ENCODE data around the gene MROH2A. TPM values are rescaled to one million over a fixed set of nuclear protein-coding genes. Genes with fewer than 3 reads are reported as not detected.

The MROH2A gene
- total RNA-seq, 2 experiments from 2014 or later, result not detected

- no peaks in the 10 kb centered on the region for H3K36me3 Mint-ChIP-seq
- no peak overlapping the region for H3K27ac Mint-ChIP-seq
- H3K4me1 Mint-ChIP-seq, result peaks cover 2% of the 10 kb centered on the region
- no peak for DNase-seq
- no peak overlapping the region for H3K4me3 Mint-ChIP-seq
- no peaks in the 10 kb centered on the region for H3K9me3 Mint-ChIP-seq
- H3K27me3 Mint-ChIP-seq, result peaks cover 10% of the 10 kb centered on the region
These were observed 40.0 kb downstream of the MROH2A start for GRCh38 chr2:233817995-233818638.

DNA sequence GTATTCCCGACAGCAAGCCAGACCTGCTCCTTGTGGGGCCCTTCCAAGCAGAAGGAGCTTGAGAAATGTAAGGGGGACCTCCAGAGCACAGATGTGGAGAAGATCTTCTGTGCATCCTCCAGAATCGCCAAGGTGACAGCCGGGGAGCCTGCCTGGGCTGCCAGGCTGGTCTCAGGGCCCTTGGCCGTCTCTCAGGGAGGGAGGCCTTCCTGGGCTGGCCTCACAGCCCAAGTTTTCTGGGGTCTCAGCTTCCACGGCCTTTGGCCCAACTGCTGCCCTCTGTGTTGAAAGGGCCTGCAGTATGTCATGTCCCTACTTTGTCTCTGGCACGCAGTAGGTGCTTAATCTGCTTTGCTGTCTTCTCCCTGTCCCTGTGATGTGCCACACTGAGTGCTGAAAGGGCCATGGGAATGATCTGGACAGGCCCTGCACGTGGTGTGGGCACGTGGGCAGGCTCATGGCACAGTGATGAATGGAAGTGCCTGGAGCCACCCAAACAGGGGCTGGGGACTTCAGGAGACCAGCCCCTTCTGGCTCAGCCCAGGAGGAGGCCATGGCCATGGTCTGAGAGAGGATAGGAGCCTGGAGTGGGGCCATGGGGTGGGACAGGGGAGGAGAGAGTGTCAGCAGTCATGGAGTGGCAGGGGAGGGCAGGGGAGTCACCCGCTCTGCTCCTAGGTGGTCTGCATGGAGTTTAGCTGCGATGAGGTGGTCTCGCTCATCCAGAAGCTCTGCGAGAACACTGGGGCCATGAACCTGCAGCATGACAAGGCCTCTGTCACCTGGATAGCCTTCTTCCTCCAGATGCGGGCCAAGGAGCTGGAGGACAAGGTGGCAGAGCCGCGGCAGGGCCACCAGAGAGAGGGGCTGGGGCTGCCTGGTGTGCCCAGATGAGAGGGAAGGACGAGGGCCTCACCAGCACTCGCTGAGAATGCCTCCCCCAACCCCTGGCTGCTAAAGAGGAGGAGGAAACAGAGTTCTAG lies 40.8 kb downstream of the MROH2A start:
- DNase-seq, result no peak
- Mint-ChIP-seq H3K27me3 (peaks cover 10% of the 10 kb centered on the region), H3K4me3 (no peak overlapping the region), H3K36me3 (no peaks in the 10 kb centered on the region), H3K9me3 (no peaks in the 10 kb centered on the region), H3K27ac (no peak overlapping the region), H3K4me1 (peaks cover 2% of the 10 kb centered on the region)

DNA sequence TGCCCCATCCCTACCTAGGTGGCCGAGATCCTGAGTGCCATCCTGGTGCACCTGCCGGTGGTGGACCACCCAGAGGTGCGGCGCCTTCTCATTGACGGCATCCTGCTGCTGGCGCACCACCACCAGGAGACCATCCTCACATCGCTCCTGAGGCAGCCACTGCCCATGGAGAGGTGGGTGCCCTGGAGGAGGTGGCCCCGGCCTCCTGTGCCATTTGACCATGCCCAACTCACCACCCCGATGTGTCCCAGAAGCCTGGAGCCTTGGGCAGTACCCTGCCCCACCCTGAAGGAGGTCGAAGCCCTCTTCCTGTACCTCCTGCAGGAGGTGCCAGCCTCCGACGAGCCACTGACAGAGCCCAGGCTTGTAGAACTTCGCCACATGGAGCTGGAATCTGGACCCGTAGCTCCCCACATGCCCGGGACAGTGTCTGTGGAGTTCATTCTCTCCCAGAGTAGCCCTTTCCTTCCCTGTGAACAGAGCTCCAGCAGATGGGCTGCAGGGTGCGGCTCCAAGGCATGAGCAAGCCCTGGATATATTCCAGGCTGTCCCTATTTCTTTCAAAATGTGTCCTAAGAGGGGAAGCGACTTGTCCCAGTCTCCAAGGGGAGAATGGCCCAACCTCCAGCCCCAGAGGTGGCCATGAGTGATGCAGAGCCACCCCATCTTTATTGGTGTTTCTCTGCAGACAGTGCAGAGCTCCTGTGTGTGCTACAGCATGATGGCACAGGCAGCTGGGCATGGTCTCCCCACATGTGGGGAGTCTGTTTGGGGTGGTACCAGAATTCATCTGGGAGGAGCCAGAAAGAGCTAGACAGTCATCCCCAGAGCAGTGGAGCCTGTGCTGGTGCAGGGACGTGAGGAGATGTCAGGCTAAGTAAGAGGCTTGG lies 42.0 kb downstream of the MROH2A start:
- H3K9me3 Mint-ChIP-seq, result no peaks in the 10 kb centered on the region
- no peak for DNase-seq
- H3K27ac Mint-ChIP-seq, result no peak overlapping the region
- peaks cover 2% of the 10 kb centered on the region for H3K4me1 Mint-ChIP-seq
- no peaks in the 10 kb centered on the region for H3K36me3 Mint-ChIP-seq
- H3K27me3 Mint-ChIP-seq, result peaks cover 10% of the 10 kb centered on the region
- no peak overlapping the region for H3K4me3 Mint-ChIP-seq

DNA sequence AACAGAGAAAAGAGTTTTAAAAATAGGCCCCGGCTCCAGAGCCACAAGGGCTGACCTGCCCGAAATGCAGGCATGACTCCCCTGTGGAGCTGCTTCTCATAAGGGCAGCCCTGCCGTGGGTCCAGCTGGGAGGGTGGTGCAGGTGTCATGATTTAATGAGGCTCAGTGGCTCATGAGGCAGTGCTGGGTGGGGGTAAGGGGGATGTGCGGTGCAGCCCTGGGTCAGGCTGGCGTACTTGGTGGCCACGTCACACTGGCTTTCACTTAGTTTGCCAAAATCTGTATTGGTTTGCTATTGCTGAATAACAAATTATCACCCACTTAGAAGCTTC lies 42.6 kb downstream of the MROH2A start:
- Mint-ChIP-seq H3K4me3 (no peak overlapping the region), H3K9me3 (no peaks in the 10 kb centered on the region), H3K27ac (no peak overlapping the region), H3K27me3 (peaks cover 9% of the 10 kb centered on the region), H3K4me1 (peaks cover 2% of the 10 kb centered on the region), H3K36me3 (no peaks in the 10 kb centered on the region)
- no peak for DNase-seq

DNA sequence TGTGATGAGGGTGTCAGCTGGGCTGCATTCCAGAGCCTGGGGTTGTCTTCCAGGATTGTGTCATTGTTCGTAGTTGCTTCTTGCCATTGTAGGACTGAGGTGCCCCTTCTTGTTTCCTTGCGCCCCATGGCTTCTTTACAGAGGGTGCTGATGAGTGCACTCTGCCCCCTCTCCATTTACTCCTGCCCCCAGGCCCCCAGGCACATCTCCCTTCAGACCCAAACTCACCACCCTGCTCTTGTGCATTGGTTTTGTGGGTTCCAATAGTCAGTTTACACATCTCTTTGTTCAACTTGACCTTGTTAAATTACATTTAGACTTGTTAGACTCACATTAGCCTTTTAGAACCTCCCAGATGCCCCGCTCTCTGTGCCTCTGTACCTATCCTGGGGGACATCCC lies 43.1 kb downstream of the MROH2A start:
- Mint-ChIP-seq H3K27me3 (peaks cover 9% of the 10 kb centered on the region), H3K27ac (no peak overlapping the region), H3K36me3 (no peaks in the 10 kb centered on the region), H3K9me3 (no peaks in the 10 kb centered on the region), H3K4me3 (no peak overlapping the region), H3K4me1 (peaks cover 2% of the 10 kb centered on the region)
- DNase-seq, result no peak

DNA sequence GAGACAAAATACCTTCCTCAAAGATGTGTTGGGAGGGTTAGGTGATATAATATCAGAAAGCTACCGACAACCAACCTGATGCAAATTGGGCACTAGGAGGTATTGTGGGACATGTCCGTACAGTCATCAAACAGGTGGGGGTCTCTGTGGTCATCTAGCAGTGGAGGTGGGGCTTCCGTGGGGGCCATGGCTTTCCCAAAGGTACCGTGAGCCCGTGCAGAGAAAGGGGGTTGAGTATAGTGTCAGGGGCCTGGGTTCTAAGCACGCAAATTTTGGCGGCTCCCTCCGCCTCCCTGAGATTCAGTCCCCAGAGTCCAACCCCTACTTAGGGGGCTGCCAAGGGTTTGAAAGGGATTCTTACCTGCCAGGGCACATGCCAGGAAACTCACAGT lies 43.6 kb downstream of the MROH2A start:
- no peak overlapping the region for H3K4me3 Mint-ChIP-seq

GRCh38 chr2:233822101-233822771 lies 44.1 kb downstream of the MROH2A start:
- H3K27ac Mint-ChIP-seq, result no peak overlapping the region
- H3K4me3 Mint-ChIP-seq, result no peak overlapping the region
- no peak for DNase-seq
- no peaks in the 10 kb centered on the region for H3K9me3 Mint-ChIP-seq
- H3K36me3 Mint-ChIP-seq, result no peaks in the 10 kb centered on the region
- H3K27me3 Mint-ChIP-seq, result peaks cover 7% of the 10 kb centered on the region
- H3K4me1 Mint-ChIP-seq, result peaks cover under 1% of the 10 kb centered on the region

More for the DNA sequence above, 43.6 kb downstream of the MROH2A start:
- Mint-ChIP-seq H3K27me3 (peaks cover 9% of the 10 kb centered on the region), H3K9me3 (no peaks in the 10 kb centered on the region), H3K4me1 (peaks cover 2% of the 10 kb centered on the region), H3K36me3 (no peaks in the 10 kb centered on the region), H3K27ac (no peak overlapping the region)
- DNase-seq, result no peak

GRCh38 chr2:233822781-233823730 lies 44.9 kb downstream of the MROH2A start:
- Mint-ChIP-seq H3K9me3 (no peaks in the 10 kb centered on the region), H3K36me3 (no peaks in the 10 kb centered on the region), H3K4me1 (no peaks in the 10 kb centered on the region)

GRCh38 chr2:233823731-233824121 lies 45.6 kb downstream of the MROH2A start:
- DNase-seq, result no peak
- Mint-ChIP-seq H3K36me3 (no peaks in the 10 kb centered on the region), H3K27me3 (peaks cover 5% of the 10 kb centered on the region), H3K4me3 (no peak overlapping the region), H3K9me3 (no peaks in the 10 kb centered on the region), H3K4me1 (no peaks in the 10 kb centered on the region), H3K27ac (no peak overlapping the region)

More at GRCh38 chr2:233822781-233823730, 44.9 kb downstream of the MROH2A start:
- Mint-ChIP-seq H3K27ac (no peak overlapping the region), H3K27me3 (peaks cover 5% of the 10 kb centered on the region), H3K4me3 (no peak overlapping the region)
- DNase-seq, result no peak

DNA sequence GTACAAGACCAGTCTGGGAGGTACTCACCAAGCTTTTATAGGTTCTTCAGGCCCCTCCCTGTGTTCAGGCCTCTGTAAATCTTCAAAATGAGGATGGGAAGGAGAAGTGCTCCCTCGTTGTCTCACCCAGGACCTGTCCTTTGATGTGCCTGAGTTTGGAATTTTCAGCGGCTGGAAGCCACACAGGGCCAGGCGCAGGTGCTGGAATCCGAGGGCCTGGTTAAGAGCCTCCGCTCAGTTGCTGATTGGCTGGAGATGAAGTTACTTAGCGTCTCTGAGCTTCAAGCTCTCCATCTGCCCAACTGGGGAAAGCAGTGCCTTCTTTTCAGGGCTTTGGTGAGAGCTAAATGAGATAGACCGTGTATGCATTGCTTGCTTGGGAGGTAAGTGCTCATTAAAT lies 46.2 kb downstream of the MROH2A start:
- Mint-ChIP-seq H3K9me3 (no peaks in the 10 kb centered on the region), H3K4me1 (no peaks in the 10 kb centered on the region), H3K36me3 (no peaks in the 10 kb centered on the region), H3K27me3 (peaks cover 5% of the 10 kb centered on the region), H3K27ac (no peak overlapping the region), H3K4me3 (no peak overlapping the region)
- DNase-seq, result no peak

GRCh38 chr2:233828546-233829192 lies 50.5 kb downstream of the MROH2A start:
- Mint-ChIP-seq H3K36me3 (no peaks in the 10 kb centered on the region), H3K4me1 (no peaks in the 10 kb centered on the region), H3K27me3 (peaks cover 5% of the 10 kb centered on the region), H3K27ac (no peak overlapping the region), H3K9me3 (no peaks in the 10 kb centered on the region), H3K4me3 (no peak overlapping the region)
- DNase-seq, result no peak

GRCh38 chr2:233829193-233830110 lies 51.3 kb downstream of the MROH2A start:
- no peak overlapping the region for H3K27ac Mint-ChIP-seq
- no peak for DNase-seq
- no peak overlapping the region for H3K4me3 Mint-ChIP-seq
- no peaks in the 10 kb centered on the region for H3K4me1 Mint-ChIP-seq
- H3K27me3 Mint-ChIP-seq, result peaks cover 5% of the 10 kb centered on the region
- no peaks in the 10 kb centered on the region for H3K36me3 Mint-ChIP-seq
- no peaks in the 10 kb centered on the region for H3K9me3 Mint-ChIP-seq
